ENCODE results near the gene SPTLC1. TPM values are rescaled to one million over a fixed set of nuclear protein-coding genes. Genes with fewer than 3 reads are reported as not detected.

SPTLC1 gene
- total RNA-seq, 1 experiment from 2014 or later, result 63.3 TPM

GRCh38 chr9:92132501-92132900 lies 17.3 kb upstream of the SPTLC1 start:
- Histone ChIP-seq H3K27ac (ENCODE audit: low read length) (no peak overlapping the region), H3K36me3 (ENCODE audit: low read depth, low read length) (no peaks in the 10 kb centered on the region), H3K4me1 (ENCODE audit: insufficient read depth, low read length) (peaks cover 5% of the 10 kb centered on the region; the same call in 1 of the 2 replicates), H3K9me3 (ENCODE audit: low read length) (no peaks in the 10 kb centered on the region), H3K9me2 (replicated peaks; ENCODE audit: low read length) (no peaks in the 10 kb centered on the region), H2AFZ (ENCODE audit: low read length) (no peak overlapping the region), H3K4me3 (ENCODE audit: low read length) (no peak overlapping the region), H3K27me3 (ENCODE audit: low read length) (no peaks in the 10 kb centered on the region), H3K9ac (ENCODE audit: low read length) (no peak overlapping the region), H4K20me1 (ENCODE audit: low read length) (no peaks in the 10 kb centered on the region), H3K4me2 (ENCODE audit: low read length) (no peak overlapping the region), H3F3A (ENCODE audit: low read length, unreplicated experiment) (no peaks in the 10 kb centered on the region), H3K79me2 (ENCODE audit: low read length) (no peaks in the 10 kb centered on the region)
- CTCF ChIA-PET, result no interaction called here
- ATAC-seq, result no peak
- BruUV-seq (replicated peaks), result no TSS peak
- TF ChIP-seq EZH2 (IDR thresholded peaks at IDR 0.05; ENCODE audit: low read length, unreplicated experiment), result no peak
- TF ChIP-seq EZH2phosphoT487 (IDR thresholded peaks at IDR 0.05; ENCODE audit: borderline replicate concordance, low read length), result no peak
- TF ChIP-seq CTCF (conservative IDR thresholded peaks at IDR 0.05; ENCODE audit: low read depth, low read length), result no peak
- no peak for DNase-seq
- intact Hi-C loops (cut with micrococcal nuclease), result no loop called here
- POLR2A ChIA-PET (ENCODE audit: unreplicated experiment), result no interaction called here

GRCh38 chr9:92122800-92123199 lies 7.6 kb upstream of the SPTLC1 start:
- H2AFZ ChIP-seq (ENCODE audit: low read length), result no peak overlapping the region
- H3K9me2 ChIP-seq (replicated peaks; ENCODE audit: low read length), result no peaks in the 10 kb centered on the region
- ATAC-seq (no peak), DNase-seq (no peak)
- TF ChIP-seq EZH2phosphoT487 (IDR thresholded peaks at IDR 0.05; ENCODE audit: borderline replicate concordance, low read length) (no peak), CTCF (conservative IDR thresholded peaks at IDR 0.05; ENCODE audit: low read depth, low read length) (no peak), EZH2 (IDR thresholded peaks at IDR 0.05; ENCODE audit: low read length, unreplicated experiment) (no peak)
- no peak overlapping the region for H3K9ac ChIP-seq (ENCODE audit: low read length)
- no peaks in the 10 kb centered on the region for H3K4me1 ChIP-seq (ENCODE audit: insufficient read depth, low read length)
- ChIA-PET CTCF (no interaction called here), POLR2A (ENCODE audit: unreplicated experiment) (no interaction called here)
- H3K79me2 ChIP-seq (ENCODE audit: low read length), result no peaks in the 10 kb centered on the region
- no peaks in the 10 kb centered on the region for H3F3A ChIP-seq (ENCODE audit: low read length, unreplicated experiment)
- H4K20me1 ChIP-seq (ENCODE audit: low read length), result no peaks in the 10 kb centered on the region
- no TSS peak for BruUV-seq (replicated peaks)
- no peaks in the 10 kb centered on the region for H3K9me3 ChIP-seq (ENCODE audit: low read length)
- H3K4me2 ChIP-seq (ENCODE audit: low read length), result no peak overlapping the region
- no peak overlapping the region for H3K27ac ChIP-seq (ENCODE audit: low read length)
- no peaks in the 10 kb centered on the region for H3K36me3 ChIP-seq (ENCODE audit: low read depth, low read length)
- no peak overlapping the region for H3K4me3 ChIP-seq (ENCODE audit: low read length)
- intact Hi-C loops (cut with micrococcal nuclease), result no loop called here
- H3K27me3 ChIP-seq (ENCODE audit: low read length), result no peaks in the 10 kb centered on the region

- H2AFZ ChIP-seq (ENCODE audit: low read length), result no peak overlapping the region
- no peaks in the 10 kb centered on the region for H3K9me2 ChIP-seq (replicated peaks; ENCODE audit: low read length)
- H3K4me1 ChIP-seq (ENCODE audit: insufficient read depth, low read length), result no peaks in the 10 kb centered on the region
- no peaks in the 10 kb centered on the region for H4K20me1 ChIP-seq (ENCODE audit: low read length)
- intact Hi-C loops (cut with micrococcal nuclease), result no loop called here
- TF ChIP-seq EZH2 (IDR thresholded peaks at IDR 0.05; ENCODE audit: low read length, unreplicated experiment) (no peak), EZH2phosphoT487 (IDR thresholded peaks at IDR 0.05; ENCODE audit: borderline replicate concordance, low read length) (no peak), CTCF (conservative IDR thresholded peaks at IDR 0.05; ENCODE audit: low read depth, low read length) (no peak)
- no peaks in the 10 kb centered on the region for H3F3A ChIP-seq (ENCODE audit: low read length, unreplicated experiment)
- POLR2A ChIA-PET (ENCODE audit: unreplicated experiment), result no interaction called here
- no peak overlapping the region for H3K9ac ChIP-seq (ENCODE audit: low read length)
- H3K27ac ChIP-seq (ENCODE audit: low read length), result no peak overlapping the region
- no peaks in the 10 kb centered on the region for H3K36me3 ChIP-seq (ENCODE audit: low read depth, low read length)
- no TSS peak for BruUV-seq (replicated peaks)
- H3K4me2 ChIP-seq (ENCODE audit: low read length), result no peak overlapping the region
- no peaks in the 10 kb centered on the region for H3K9me3 ChIP-seq (ENCODE audit: low read length)
- ATAC-seq, result no peak
- no peaks in the 10 kb centered on the region for H3K79me2 ChIP-seq (ENCODE audit: low read length)
- no peak overlapping the region for H3K4me3 ChIP-seq (ENCODE audit: low read length)
- CTCF ChIA-PET, result no interaction called here
- no peaks in the 10 kb centered on the region for H3K27me3 ChIP-seq (ENCODE audit: low read length)
- no peak for DNase-seq
Measured at GRCh38 chr9:92122061-92122460, 6.8 kb upstream of the SPTLC1 start.
